Measurements from ENCODE around the gene VTI1A. TPM values are rescaled to one million over a fixed set of nuclear protein-coding genes. Genes with fewer than 3 reads are reported as not detected.

Gene VTI1A
- total RNA-seq, 6 donors from 2014 or later: 29.5 to 247 (median 43.0) TPM

- WGBS, 2 donors: 82% methylated on average over 1 of the region's 1 CpG; no CpG with 5 or more reads in 1 of the 2 donors
Measured at GRCh38 chr10:112820320-112820719, 373.3 kb downstream of the VTI1A start.

GRCh38 chr10:112821038-112821437, 374.0 kb downstream of the VTI1A start:
- peaks cover 0 to 2% (median 0%) of the 10 kb centered on the region in 4 donors for H3K4me1 ChIP-seq
- H3K36me3 ChIP-seq: no peaks in the 10 kb centered on the region
- no peak overlapping the region for H3K27ac ChIP-seq
- H3K27me3 ChIP-seq: no peaks in the 10 kb centered on the region
- peak in 1 of 2 donors; percentile 40 for DNase-seq
- 95% methylated on average over 19 of the region's 19 CpGs for WGBS, 2 donors
- no peaks in the 10 kb centered on the region for H3K9me3 ChIP-seq
- no peak for ATAC-seq (ENCODE audit: low FRiP score in 2 of 2)
- TF ChIP-seq, protein P1, sequence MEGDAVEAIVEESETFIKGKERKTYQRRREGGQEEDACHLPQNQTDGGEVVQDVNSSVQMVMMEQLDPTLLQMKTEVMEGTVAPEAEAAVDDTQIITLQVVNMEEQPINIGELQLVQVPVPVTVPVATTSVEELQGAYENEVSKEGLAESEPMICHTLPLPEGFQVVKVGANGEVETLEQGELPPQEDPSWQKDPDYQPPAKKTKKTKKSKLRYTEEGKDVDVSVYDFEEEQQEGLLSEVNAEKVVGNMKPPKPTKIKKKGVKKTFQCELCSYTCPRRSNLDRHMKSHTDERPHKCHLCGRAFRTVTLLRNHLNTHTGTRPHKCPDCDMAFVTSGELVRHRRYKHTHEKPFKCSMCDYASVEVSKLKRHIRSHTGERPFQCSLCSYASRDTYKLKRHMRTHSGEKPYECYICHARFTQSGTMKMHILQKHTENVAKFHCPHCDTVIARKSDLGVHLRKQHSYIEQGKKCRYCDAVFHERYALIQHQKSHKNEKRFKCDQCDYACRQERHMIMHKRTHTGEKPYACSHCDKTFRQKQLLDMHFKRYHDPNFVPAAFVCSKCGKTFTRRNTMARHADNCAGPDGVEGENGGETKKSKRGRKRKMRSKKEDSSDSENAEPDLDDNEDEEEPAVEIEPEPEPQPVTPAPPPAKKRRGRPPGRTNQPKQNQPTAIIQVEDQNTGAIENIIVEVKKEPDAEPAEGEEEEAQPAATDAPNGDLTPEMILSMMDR (IDR thresholded peaks at IDR 0.05): no peak
- no peak for TF ChIP-seq POLR2A (IDR thresholded peaks at IDR 0.05)
- TF ChIP-seq EP300 (IDR thresholded peaks at IDR 0.05): no peak
- no peak for TF ChIP-seq POLR2AphosphoS5 (IDR thresholded peaks at IDR 0.05)
- H3K4me3 ChIP-seq: no peak overlapping the region

More at GRCh38 chr10:112820320-112820719, 373.3 kb downstream of the VTI1A start:
- TF ChIP-seq, protein P1 (IDR thresholded peaks at IDR 0.05): no peak
- TF ChIP-seq POLR2A (IDR thresholded peaks at IDR 0.05): no peak
- TF ChIP-seq POLR2AphosphoS5 (IDR thresholded peaks at IDR 0.05): no peak
- no peak for TF ChIP-seq EP300 (IDR thresholded peaks at IDR 0.05)
- ATAC-seq (ENCODE audit: low FRiP score in 2 of 2): no peak
- Histone ChIP-seq H3K4me3 (no peak overlapping the region), H3K27ac (no peak overlapping the region), H3K4me1 (peaks cover 0 to 7% (median 2%) of the 10 kb centered on the region in 4 donors), H3K36me3 (no peaks in the 10 kb centered on the region), H3K9me3 (no peaks in the 10 kb centered on the region), H3K27me3 (no peaks in the 10 kb centered on the region)
- DNase-seq: no peak

- no peaks in the 10 kb centered on the region for H3K4me1 ChIP-seq
- H3K27me3 ChIP-seq: no peaks in the 10 kb centered on the region
- ATAC-seq (ENCODE audit: low FRiP score in 2 of 2): no peak
- no peaks in the 10 kb centered on the region for H3K9me3 ChIP-seq
- H3K27ac ChIP-seq: no peak overlapping the region
- no peak overlapping the region for H3K4me3 ChIP-seq
- DNase-seq: no peak
- WGBS, 2 donors: 76 to 80% methylated on average over 7 of the region's 7 CpGs
- no peak for TF ChIP-seq EP300 (IDR thresholded peaks at IDR 0.05)
- TF ChIP-seq POLR2A (IDR thresholded peaks at IDR 0.05): no peak
- TF ChIP-seq POLR2AphosphoS5 (IDR thresholded peaks at IDR 0.05): no peak
- TF ChIP-seq, protein P1 (IDR thresholded peaks at IDR 0.05): no peak
- H3K36me3 ChIP-seq: no peaks in the 10 kb centered on the region
Measured at GRCh38 chr10:112821663-112822062, 374.6 kb downstream of the VTI1A start.

DNA sequence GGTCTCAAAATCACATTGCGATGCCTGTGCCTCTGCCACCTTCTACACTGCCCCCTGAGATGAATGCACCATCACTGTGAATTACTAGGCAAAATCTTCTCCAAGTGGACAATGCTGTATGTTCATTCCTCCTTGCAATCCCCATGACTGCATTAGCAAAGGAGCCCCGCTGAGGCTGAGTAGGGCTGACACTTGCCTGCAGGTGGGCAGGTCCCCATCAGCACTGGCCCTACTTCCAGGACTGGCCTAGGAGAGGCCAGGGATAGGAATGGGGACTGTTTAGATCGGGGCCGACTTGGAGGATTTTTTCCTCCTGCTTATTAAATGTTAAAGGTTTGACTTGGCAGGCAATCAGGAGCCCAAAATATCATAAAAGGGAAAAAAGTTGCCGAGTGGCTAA, 376.0 kb downstream of the VTI1A start:
- no peaks in the 10 kb centered on the region for H3K27me3 ChIP-seq
- TF ChIP-seq, protein P1 (IDR thresholded peaks at IDR 0.05): no peak
- TF ChIP-seq POLR2A (IDR thresholded peaks at IDR 0.05) (no peak), EP300 (IDR thresholded peaks at IDR 0.05) (no peak), POLR2AphosphoS5 (IDR thresholded peaks at IDR 0.05) (no peak)
- H3K9me3 ChIP-seq: no peaks in the 10 kb centered on the region
- WGBS, 2 donors: 88 to 93% methylated on average over 4 to 5 of the region's 5 CpGs
- no peak overlapping the region for H3K4me3 ChIP-seq
- H3K27ac ChIP-seq: no peak overlapping the region
- DNase-seq: no peak
- H3K36me3 ChIP-seq: no peaks in the 10 kb centered on the region
- H3K4me1 ChIP-seq: no peaks in the 10 kb centered on the region
- ATAC-seq (ENCODE audit: low FRiP score in 2 of 2): no peak

DNA sequence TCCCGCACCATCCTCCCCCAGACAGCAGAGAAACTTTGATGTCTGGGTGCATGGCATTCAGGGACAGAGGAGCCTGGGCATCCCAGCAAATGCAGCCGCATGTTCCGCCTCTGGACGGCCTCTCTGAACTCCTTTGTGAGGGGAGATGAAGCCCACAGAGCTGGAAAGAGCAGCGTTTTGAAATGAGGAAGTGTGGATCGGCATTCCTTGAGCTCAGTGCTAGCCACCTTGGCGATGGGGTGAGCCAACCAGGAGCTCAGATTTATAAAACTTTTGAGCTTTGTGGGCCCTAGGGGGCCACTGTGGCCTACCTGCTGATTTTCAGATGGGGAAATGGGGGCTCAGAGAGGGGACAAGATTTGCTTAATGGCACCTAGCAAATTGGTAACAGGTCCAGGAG, 376.6 kb downstream of the VTI1A start:
- TF ChIP-seq EP300 (IDR thresholded peaks at IDR 0.05) (no peak), POLR2A (IDR thresholded peaks at IDR 0.05) (no peak), POLR2AphosphoS5 (IDR thresholded peaks at IDR 0.05) (no peak)
- TF ChIP-seq, protein P1 (IDR thresholded peaks at IDR 0.05): no peak
- H3K9me3 ChIP-seq: no peaks in the 10 kb centered on the region
- no peak for ATAC-seq (ENCODE audit: low FRiP score in 2 of 2)
- WGBS, 2 donors: 91 to 94% methylated on average over 7 of the region's 7 CpGs
- no peak overlapping the region for H3K27ac ChIP-seq
- no peaks in the 10 kb centered on the region for H3K4me1 ChIP-seq
- no peak overlapping the region for H3K4me3 ChIP-seq
- no peaks in the 10 kb centered on the region for H3K27me3 ChIP-seq
- no peak for DNase-seq
- no peaks in the 10 kb centered on the region for H3K36me3 ChIP-seq

Measured in upper lobe of left lung (tissue), 6 donors.